ENCODE results near the gene KNSTRN.

Gene KNSTRN

DNA sequence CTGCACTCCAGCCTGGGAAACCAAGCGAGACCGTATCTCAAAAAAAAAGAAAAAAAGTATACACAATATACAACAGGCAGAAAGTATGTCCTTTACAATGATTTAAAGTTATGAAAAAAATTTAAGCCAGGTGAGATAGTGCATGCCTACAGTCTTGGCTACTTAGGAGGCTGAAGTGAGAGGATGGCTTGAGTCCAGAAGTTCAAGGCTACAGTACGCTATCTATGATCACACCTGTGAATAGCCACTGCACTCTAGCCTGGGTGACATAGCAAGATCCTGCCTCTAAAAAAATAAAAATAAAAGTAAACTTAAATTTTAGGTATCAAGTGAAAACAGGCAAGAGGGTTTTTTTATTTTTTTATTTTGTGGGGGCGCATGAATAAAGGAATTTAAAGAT lies 3.1 kb upstream of the KNSTRN start:
- Histone ChIP-seq H3K9me3 (ENCODE audit: control insufficient read depth in 2 of 2, low read length in 2 of 2) (no peaks in the 10 kb centered on the region), H3K27me3 (ENCODE audit: control insufficient read depth in 2 of 2, insufficient read depth in 2 of 2, low read length in 2 of 2) (no peaks in the 10 kb centered on the region), H3K36me3 (ENCODE audit: control insufficient read depth in 2 of 2, insufficient read depth in 2 of 2, low read length in 2 of 2) (no peaks in the 10 kb centered on the region), H3K27ac (ENCODE audit: low read depth in 2 of 2, low read length in 2 of 2) (no peak overlapping the region), H3K9ac (ENCODE audit: low read depth in 1 of 2, low read length in 2 of 2) (no peak overlapping the region), H3K4me3 (ENCODE audit: low read length in 2 of 2) (no peak overlapping the region), H3K4me1 (ENCODE audit: control insufficient read depth in 2 of 2, insufficient read depth in 2 of 2, low read length in 2 of 2) (peaks cover 9 to 11% of the 10 kb centered on the region in 2 donors)

- no peaks in the 10 kb centered on the region for H3K36me3 ChIP-seq (ENCODE audit: control insufficient read depth in 2 of 2, insufficient read depth in 2 of 2, low read length in 2 of 2)
- H3K9me3 ChIP-seq (ENCODE audit: control insufficient read depth in 2 of 2, low read length in 2 of 2): no peaks in the 10 kb centered on the region
- H3K9ac ChIP-seq (ENCODE audit: low read depth in 1 of 2, low read length in 2 of 2): no peak overlapping the region
- H3K27ac ChIP-seq (ENCODE audit: low read depth in 2 of 2, low read length in 2 of 2): no peak overlapping the region
- H3K4me1 ChIP-seq (ENCODE audit: control insufficient read depth in 2 of 2, insufficient read depth in 2 of 2, low read length in 2 of 2): peaks cover 9 to 11% of the 10 kb centered on the region in 2 donors
- H3K4me3 ChIP-seq (ENCODE audit: low read length in 2 of 2): no peak overlapping the region
- no peaks in the 10 kb centered on the region for H3K27me3 ChIP-seq (ENCODE audit: control insufficient read depth in 2 of 2, insufficient read depth in 2 of 2, low read length in 2 of 2)
These were observed 2.7 kb upstream of the KNSTRN start for GRCh38 chr15:40379853-40380252.

- H3K27me3 ChIP-seq (ENCODE audit: control insufficient read depth in 2 of 2, insufficient read depth in 2 of 2, low read length in 2 of 2): no peaks in the 10 kb centered on the region
- H3K27ac ChIP-seq (ENCODE audit: low read depth in 2 of 2, low read length in 2 of 2): no peak overlapping the region
- no peak overlapping the region for H3K9ac ChIP-seq (ENCODE audit: low read depth in 1 of 2, low read length in 2 of 2)
- H3K4me3 ChIP-seq (ENCODE audit: low read length in 2 of 2): no peak overlapping the region
- peaks cover 9 to 11% of the 10 kb centered on the region in 2 donors for H3K4me1 ChIP-seq (ENCODE audit: control insufficient read depth in 2 of 2, insufficient read depth in 2 of 2, low read length in 2 of 2)
- H3K36me3 ChIP-seq (ENCODE audit: control insufficient read depth in 2 of 2, insufficient read depth in 2 of 2, low read length in 2 of 2): no peaks in the 10 kb centered on the region
- no peaks in the 10 kb centered on the region for H3K9me3 ChIP-seq (ENCODE audit: control insufficient read depth in 2 of 2, low read length in 2 of 2)
These were observed 1.9 kb upstream of the KNSTRN start for GRCh38 chr15:40380636-40381035.

DNA sequence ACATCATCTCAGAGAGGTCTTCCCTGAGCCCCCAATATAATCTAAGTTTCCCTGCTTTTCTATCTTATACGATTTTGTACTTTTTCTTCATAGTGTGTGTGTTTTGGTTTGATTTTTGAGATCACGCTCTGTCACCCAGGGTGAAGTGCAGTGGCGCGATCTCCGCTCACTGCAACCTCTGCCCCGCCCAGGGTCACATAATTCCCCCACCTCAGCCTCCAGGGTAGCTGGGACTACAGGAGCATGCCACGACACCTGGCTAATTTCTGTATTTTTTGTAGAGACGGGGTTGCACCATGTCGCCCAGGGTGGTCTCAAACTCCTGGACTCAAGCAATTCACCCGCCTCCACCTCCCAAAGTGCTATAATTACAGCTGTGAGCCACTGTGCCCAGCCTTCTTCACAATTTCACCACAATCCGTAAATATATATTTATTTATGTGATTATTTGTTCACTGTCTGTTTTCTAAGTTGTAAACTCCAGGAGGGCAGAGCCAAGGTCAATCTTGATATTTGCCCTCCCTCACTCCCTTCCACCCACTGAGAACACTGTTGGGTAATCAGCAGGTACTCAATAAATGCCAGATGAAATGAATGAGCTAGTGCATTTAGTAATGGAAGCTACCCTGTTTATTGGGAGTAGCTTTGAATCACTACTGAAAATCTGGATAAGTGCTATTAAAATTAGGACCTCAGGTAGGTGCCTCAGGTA lies 547 bp upstream of the KNSTRN start:
- Histone ChIP-seq H3K9me3 (ENCODE audit: control insufficient read depth in 2 of 2, low read length in 2 of 2) (no peaks in the 10 kb centered on the region), H3K27ac (ENCODE audit: low read depth in 2 of 2, low read length in 2 of 2) (no peak overlapping the region), H3K4me3 (ENCODE audit: low read length in 2 of 2) (no peak overlapping the region), H3K9ac (ENCODE audit: low read depth in 1 of 2, low read length in 2 of 2) (no peak overlapping the region), H3K27me3 (ENCODE audit: control insufficient read depth in 2 of 2, insufficient read depth in 2 of 2, low read length in 2 of 2) (no peaks in the 10 kb centered on the region), H3K4me1 (ENCODE audit: control insufficient read depth in 2 of 2, insufficient read depth in 2 of 2, low read length in 2 of 2) (peaks cover 9 to 11% of the 10 kb centered on the region in 2 donors), H3K36me3 (ENCODE audit: control insufficient read depth in 2 of 2, insufficient read depth in 2 of 2, low read length in 2 of 2) (peaks cover 6 to 7% of the 10 kb centered on the region in 2 donors)

- no peak overlapping the region for H3K9ac ChIP-seq (ENCODE audit: low read depth in 1 of 2, low read length in 2 of 2)
- H3K4me3 ChIP-seq (ENCODE audit: low read length in 2 of 2): no peak overlapping the region
- peaks cover 13 to 27% of the 10 kb centered on the region in 2 donors for H3K36me3 ChIP-seq (ENCODE audit: control insufficient read depth in 2 of 2, insufficient read depth in 2 of 2, low read length in 2 of 2)
- H3K27ac ChIP-seq (ENCODE audit: low read depth in 2 of 2, low read length in 2 of 2): no peak overlapping the region
- H3K4me1 ChIP-seq (ENCODE audit: control insufficient read depth in 2 of 2, insufficient read depth in 2 of 2, low read length in 2 of 2): peaks cover 9% of the 10 kb centered on the region in 2 donors
- no peaks in the 10 kb centered on the region for H3K27me3 ChIP-seq (ENCODE audit: control insufficient read depth in 2 of 2, insufficient read depth in 2 of 2, low read length in 2 of 2)
- no peaks in the 10 kb centered on the region for H3K9me3 ChIP-seq (ENCODE audit: control insufficient read depth in 2 of 2, low read length in 2 of 2)
These were observed 4.0 kb downstream of the KNSTRN start for GRCh38 chr15:40386480-40386879.

DNA sequence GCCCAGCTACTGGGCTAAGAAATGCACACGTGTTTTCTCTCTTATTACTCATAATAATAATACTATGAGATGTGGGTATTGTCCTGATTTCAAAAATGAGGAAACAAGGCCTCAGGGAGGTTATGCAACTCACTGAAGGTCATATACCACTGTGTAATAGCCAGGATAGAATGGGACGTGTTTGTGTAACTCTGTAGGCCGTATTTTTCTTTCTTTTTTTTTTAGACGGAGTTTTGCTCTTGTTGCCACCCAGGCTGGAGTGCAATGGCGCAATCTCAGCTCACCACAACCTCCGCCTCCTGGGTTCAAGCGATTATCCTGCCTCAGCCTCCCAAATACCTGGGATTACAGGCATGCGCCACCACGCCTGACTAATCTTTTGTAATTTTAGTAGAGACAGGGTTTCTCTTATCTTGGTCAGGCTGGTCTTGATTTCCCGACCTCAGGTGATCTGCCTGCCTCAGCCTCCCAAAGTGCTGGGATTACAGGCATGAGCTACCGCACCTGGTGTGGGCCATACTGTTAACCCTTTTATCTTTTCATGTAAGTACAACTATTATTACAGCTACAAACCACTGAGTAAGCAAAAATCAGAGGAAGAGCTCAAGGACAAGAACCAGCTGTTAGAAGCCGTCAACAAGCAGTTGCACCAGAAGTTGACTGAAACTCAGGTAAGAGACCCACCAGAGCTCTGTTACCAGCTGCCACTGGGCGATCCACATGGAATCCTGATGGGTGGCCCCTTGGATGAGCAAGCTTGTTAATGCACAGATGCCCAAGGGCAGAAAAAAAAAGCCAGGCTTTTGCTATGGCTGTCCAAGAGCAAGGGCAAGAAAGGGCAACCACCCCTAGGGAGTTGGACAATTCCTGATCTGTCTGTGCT lies 6.7 kb downstream of the KNSTRN start:
- no peaks in the 10 kb centered on the region for H3K4me1 ChIP-seq (ENCODE audit: control insufficient read depth in 2 of 2, insufficient read depth in 2 of 2, low read length in 2 of 2)
- H3K27me3 ChIP-seq (ENCODE audit: control insufficient read depth in 2 of 2, insufficient read depth in 2 of 2, low read length in 2 of 2): no peaks in the 10 kb centered on the region
- H3K36me3 ChIP-seq (ENCODE audit: control insufficient read depth in 2 of 2, insufficient read depth in 2 of 2, low read length in 2 of 2): peaks cover 15 to 41% of the 10 kb centered on the region in 2 donors
- H3K4me3 ChIP-seq (ENCODE audit: low read length in 2 of 2): no peak overlapping the region
- no peaks in the 10 kb centered on the region for H3K9me3 ChIP-seq (ENCODE audit: control insufficient read depth in 2 of 2, low read length in 2 of 2)
- H3K9ac ChIP-seq (ENCODE audit: low read depth in 1 of 2, low read length in 2 of 2): no peak overlapping the region
- no peak overlapping the region for H3K27ac ChIP-seq (ENCODE audit: low read depth in 2 of 2, low read length in 2 of 2)

DNA sequence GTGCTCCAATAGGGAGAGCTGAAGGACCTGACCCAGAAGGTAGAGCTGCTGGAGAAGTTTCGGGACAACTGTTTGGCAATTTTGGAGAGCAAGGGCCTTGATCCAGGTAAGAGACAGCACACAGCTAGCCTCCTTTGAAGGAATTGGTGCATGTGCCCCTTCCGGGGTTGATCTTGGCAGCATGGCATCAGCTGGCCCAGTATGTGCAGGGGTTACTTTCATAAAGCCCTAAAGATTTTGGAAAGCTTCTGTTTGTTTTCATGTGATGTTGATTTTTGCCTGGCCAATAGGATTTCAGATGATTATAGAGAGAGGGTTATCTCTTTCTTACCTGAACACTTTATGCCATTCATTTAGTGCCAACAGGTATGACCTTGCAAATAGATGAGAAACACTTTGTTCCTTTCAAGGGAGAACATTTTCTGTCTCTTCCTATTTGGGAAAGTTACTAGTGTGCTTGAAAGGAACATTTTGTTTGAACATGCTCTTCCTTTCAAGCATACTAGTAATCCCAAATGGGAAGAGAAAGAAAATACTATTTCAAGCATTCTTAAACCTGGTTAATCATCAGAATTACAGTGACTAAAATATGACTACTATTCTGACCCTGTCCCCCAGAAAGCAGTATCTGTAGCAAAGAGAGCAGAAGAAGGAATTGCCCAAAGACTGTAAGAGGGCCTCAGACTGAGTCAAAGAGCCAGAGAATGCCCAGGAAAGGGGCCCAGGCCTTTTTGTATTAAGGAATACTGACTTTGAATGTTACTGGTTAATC lies 7.5 kb downstream of the KNSTRN start:
- H3K27me3 ChIP-seq (ENCODE audit: control insufficient read depth in 2 of 2, insufficient read depth in 2 of 2, low read length in 2 of 2): no peaks in the 10 kb centered on the region
- H3K27ac ChIP-seq (ENCODE audit: low read depth in 2 of 2, low read length in 2 of 2): no peak overlapping the region
- H3K4me1 ChIP-seq (ENCODE audit: control insufficient read depth in 2 of 2, insufficient read depth in 2 of 2, low read length in 2 of 2): no peaks in the 10 kb centered on the region
- peaks cover 15 to 41% of the 10 kb centered on the region in 2 donors for H3K36me3 ChIP-seq (ENCODE audit: control insufficient read depth in 2 of 2, insufficient read depth in 2 of 2, low read length in 2 of 2)
- H3K9me3 ChIP-seq (ENCODE audit: control insufficient read depth in 2 of 2, low read length in 2 of 2): no peaks in the 10 kb centered on the region
- H3K4me3 ChIP-seq (ENCODE audit: low read length in 2 of 2): no peak overlapping the region
- H3K9ac ChIP-seq (ENCODE audit: low read depth in 1 of 2, low read length in 2 of 2): no peak overlapping the region

DNA sequence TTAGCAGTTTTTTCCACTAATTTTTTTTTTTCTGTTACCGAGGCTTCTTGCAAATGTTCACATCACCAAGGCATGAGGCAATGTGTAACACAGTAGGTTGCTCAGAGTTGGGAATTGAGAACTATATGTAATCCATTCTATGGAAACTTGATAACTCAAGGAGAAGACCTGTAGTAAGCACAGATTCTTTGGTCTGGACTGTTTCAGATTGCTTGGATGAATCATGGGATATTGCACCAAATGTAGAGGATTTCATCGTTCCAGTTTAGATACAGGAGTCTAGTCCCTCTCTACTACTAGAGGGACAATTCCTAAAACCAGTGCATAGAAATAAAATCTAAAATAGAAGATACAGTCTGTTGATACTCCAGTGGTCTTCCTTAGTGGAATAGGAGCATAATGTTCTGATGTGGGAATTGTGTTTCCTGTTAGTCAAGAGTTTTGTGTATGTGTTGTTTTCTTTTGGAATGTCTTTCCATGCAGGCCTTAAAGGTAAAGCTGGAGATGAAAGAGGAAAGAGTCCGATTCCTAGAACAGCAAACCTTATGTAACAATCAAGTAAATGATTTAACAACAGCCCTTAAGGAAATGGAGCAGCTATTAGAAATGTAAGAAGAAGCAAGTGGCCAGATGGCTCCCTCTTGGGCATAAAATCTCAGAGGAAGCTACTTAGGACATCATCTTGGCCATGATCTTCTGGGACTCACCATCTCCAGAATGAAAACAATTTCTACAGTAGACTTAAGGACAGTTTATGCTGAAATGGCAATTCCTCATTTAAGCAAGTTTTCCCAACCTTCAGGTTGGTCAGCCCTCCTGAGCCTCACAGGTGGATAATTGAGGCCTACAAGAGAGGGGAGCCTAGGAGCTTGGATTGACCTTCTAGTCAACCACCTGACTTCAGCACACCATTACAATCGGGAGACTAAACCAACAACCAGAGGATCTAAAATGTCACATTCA lies 10.7 kb downstream of the KNSTRN start:
- Histone ChIP-seq H3K4me3 (ENCODE audit: low read length in 2 of 2) (no peak overlapping the region), H3K27me3 (ENCODE audit: control insufficient read depth in 2 of 2, insufficient read depth in 2 of 2, low read length in 2 of 2) (no peaks in the 10 kb centered on the region), H3K27ac (ENCODE audit: low read depth in 2 of 2, low read length in 2 of 2) (no peak overlapping the region)

DNA sequence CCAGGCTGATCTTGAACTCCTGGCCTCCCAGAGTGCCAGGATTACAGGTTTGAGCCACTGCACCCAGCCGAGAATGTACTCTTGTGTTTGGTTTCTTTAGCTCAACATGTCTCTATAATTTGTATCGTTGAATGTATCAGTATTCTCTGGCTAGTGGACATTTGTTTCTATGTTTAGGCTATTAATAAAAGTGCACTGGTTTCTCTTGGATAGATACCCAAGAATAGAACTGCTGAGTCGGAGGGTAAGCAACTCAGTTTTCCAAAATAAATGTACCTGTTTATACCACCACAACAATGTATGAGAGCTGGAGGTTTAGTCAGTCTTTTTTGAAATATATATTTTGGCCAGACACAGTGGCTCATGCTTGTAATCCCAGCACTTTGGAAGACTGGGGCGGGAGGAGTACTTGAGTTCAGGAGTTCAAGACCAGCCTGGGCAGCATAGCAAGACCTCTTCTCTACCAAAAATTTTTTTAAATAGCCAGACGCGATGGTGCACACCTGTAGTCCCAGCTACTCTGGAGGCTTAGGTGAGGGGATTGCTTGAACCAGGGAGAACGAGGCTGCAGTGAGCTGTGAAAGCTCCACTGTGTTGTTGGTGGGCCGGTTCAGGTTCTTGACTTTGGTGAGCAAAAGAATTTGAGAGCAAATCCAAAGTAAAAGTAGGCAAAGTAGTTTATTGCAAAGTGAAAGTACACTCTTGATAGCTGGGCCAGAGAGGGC lies 15.3 kb downstream of the KNSTRN start:
- Histone ChIP-seq H3K4me3 (ENCODE audit: low read length in 2 of 2) (no peak overlapping the region), H3K36me3 (ENCODE audit: control insufficient read depth in 2 of 2, insufficient read depth in 2 of 2, low read length in 2 of 2) (peaks cover 0 to 4% of the 10 kb centered on the region in 2 donors), H3K27me3 (ENCODE audit: control insufficient read depth in 2 of 2, insufficient read depth in 2 of 2, low read length in 2 of 2) (no peaks in the 10 kb centered on the region), H3K9ac (ENCODE audit: low read depth in 1 of 2, low read length in 2 of 2) (no peak overlapping the region), H3K4me1 (ENCODE audit: control insufficient read depth in 2 of 2, insufficient read depth in 2 of 2, low read length in 2 of 2) (no peaks in the 10 kb centered on the region), H3K9me3 (ENCODE audit: control insufficient read depth in 2 of 2, low read length in 2 of 2) (no peaks in the 10 kb centered on the region), H3K27ac (ENCODE audit: low read depth in 2 of 2, low read length in 2 of 2) (no peak overlapping the region)

More for the DNA sequence above, 10.7 kb downstream of the KNSTRN start:
- Histone ChIP-seq H3K9ac (ENCODE audit: low read depth in 1 of 2, low read length in 2 of 2) (no peak overlapping the region), H3K36me3 (ENCODE audit: control insufficient read depth in 2 of 2, insufficient read depth in 2 of 2, low read length in 2 of 2) (peaks cover 4 to 31% of the 10 kb centered on the region in 2 donors), H3K4me1 (ENCODE audit: control insufficient read depth in 2 of 2, insufficient read depth in 2 of 2, low read length in 2 of 2) (no peaks in the 10 kb centered on the region), H3K9me3 (ENCODE audit: control insufficient read depth in 2 of 2, low read length in 2 of 2) (no peaks in the 10 kb centered on the region)
